Right atrium auricular region (tissue), 2 donors: ENCODE measurements around the gene C5orf22. TPM values are rescaled to one million over a fixed set of nuclear protein-coding genes. Genes with fewer than 3 reads are reported as not detected.

Experiments used
- DNase-seq: peaks from one replicate; pipeline ENCODE4 v3.0.0-alpha.2; 2019; ENCODE audit warnings: low spot score
- H3K27ac ChIP-seq, 2 donors: fragments of 200-600 bp; sonication (generic); 1 replicate in 1 of 2; 2 replicates in 1 of 2; pipeline ENCODE4 v1.5.1; 2016 to 2019
- H3K27me3 ChIP-seq, 2 donors: fragments of 200-600 bp; sonication (generic); one replicate each; pipeline versions ENCODE4 v1.5.1 to v1.6.0; 2017 to 2019
- H3K36me3 ChIP-seq: fragments of 200-600 bp; sonication (generic); one replicate; pipeline ENCODE4 v1.5.1; 2016
- H3K4me1 ChIP-seq, 2 donors: fragments of 200-600 bp; sonication (generic); one replicate each; pipeline versions ENCODE4 v1.5.1 to v1.6.0; 2017 to 2019
- H3K4me3 ChIP-seq, 2 donors: fragments of 200-600 bp; sonication (generic); 1 replicate in 1 of 2; 2 replicates in 1 of 2; pipeline ENCODE4 v1.5.1; 2017 to 2019; ENCODE audit warnings: mild to moderate bottlenecking in 1 of 2, moderate library complexity in 1 of 2
- H3K9me3 ChIP-seq, 2 donors: fragments of 200-600 bp; sonication (generic); one replicate each; pipeline ENCODE4 v1.5.1; 2019
- total RNA-seq, 2 donors: library from RNA; depleted of rRNA; stranded (reverse); fragments of >200 nt; gene quantifications; one replicate each; pipeline ENCODE4 v1.1.0, GENCODE V29; 2016
- TF ChIP-seq, protein P1 (sequence below), 2 donors: fragments of 200-600 bp; sonication (generic); IDR thresholded peaks; one replicate each; pipeline ENCODE4 v1.5.1; 2019; ENCODE audit warnings: antibody characterized with exemption in 2 of 2

The C5orf22 gene
- total RNA-seq, 2 donors from 2014 or later: 11.3 to 18.8 TPM

DNA sequence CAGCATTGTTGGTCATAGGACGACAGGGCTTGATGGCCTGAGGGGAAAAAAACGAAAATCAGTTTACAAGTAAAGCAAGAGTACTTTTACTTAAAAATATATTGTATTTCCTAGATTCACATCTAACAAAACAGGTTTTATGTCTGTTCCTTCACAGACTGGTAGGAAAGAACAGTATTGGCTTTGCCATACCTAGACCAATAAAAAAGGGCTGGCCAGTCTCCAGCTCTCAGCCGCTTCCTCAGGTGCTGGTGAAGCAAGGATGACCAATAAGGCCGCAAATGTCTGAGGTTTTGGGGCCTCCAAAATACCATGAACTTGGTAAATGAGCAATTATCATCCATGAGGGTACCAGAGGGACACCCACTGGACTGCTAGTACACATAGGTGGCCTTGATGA, 36.8 kb upstream of the C5orf22 start:
- Histone ChIP-seq H3K27me3 (no peaks in the 10 kb centered on the region), H3K4me3 (no peak overlapping the region), H3K27ac (no peak overlapping the region), H3K36me3 (peaks cover 65% of the 10 kb centered on the region), H3K9me3 (no peaks in the 10 kb centered on the region), H3K4me1 (no peaks in the 10 kb centered on the region)
- no peak for DNase-seq
- TF ChIP-seq, protein P1, sequence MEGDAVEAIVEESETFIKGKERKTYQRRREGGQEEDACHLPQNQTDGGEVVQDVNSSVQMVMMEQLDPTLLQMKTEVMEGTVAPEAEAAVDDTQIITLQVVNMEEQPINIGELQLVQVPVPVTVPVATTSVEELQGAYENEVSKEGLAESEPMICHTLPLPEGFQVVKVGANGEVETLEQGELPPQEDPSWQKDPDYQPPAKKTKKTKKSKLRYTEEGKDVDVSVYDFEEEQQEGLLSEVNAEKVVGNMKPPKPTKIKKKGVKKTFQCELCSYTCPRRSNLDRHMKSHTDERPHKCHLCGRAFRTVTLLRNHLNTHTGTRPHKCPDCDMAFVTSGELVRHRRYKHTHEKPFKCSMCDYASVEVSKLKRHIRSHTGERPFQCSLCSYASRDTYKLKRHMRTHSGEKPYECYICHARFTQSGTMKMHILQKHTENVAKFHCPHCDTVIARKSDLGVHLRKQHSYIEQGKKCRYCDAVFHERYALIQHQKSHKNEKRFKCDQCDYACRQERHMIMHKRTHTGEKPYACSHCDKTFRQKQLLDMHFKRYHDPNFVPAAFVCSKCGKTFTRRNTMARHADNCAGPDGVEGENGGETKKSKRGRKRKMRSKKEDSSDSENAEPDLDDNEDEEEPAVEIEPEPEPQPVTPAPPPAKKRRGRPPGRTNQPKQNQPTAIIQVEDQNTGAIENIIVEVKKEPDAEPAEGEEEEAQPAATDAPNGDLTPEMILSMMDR (IDR thresholded peaks at IDR 0.05): no peak

DNA sequence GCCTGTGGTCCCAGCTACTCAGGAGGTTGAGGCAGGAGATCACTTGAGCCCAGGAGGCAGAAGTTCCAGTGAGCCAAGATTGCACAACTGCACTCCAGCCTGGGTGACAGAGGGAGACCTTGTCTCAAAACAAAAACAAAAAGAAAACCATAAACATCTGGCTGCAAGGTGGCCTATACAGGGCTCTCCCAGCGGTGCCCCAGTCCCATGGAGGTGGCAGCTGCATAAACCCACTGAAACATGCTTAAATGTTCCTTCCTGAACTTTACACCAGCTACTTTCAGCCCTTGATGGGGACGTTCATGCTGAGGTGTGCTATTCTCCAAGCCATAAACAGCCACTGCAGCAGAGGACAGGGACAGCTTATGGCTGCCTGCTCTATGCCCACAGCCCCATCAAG, 35.8 kb upstream of the C5orf22 start:
- TF ChIP-seq, protein P1 (IDR thresholded peaks at IDR 0.05): no peak
- no peak for DNase-seq
- no peaks in the 10 kb centered on the region for H3K4me1 ChIP-seq
- no peaks in the 10 kb centered on the region for H3K27me3 ChIP-seq
- peaks cover 75% of the 10 kb centered on the region for H3K36me3 ChIP-seq
- H3K4me3 ChIP-seq: no peak overlapping the region
- H3K9me3 ChIP-seq: no peaks in the 10 kb centered on the region
- H3K27ac ChIP-seq: no peak overlapping the region

DNA sequence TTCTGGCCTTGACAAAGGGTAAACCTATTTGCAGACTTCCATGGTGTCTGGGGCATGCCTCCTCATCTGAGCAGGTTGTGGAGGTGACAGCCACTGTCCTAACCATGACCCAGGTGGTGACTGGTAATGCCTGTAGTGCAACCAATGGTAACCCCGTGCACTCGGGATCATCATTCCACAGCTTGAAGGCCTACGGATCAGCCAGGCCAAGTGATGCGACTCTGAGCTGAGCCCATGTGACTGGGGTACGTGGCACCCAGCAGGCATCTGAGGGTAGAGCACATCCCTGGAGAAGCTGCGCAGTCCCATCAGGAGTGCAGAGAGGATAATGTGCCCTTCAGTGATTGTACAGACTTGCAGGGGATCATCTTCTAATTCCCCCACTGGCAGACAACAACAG, 35.2 kb upstream of the C5orf22 start:
- peaks cover 81% of the 10 kb centered on the region for H3K36me3 ChIP-seq
- TF ChIP-seq, protein P1 (IDR thresholded peaks at IDR 0.05): no peak
- no peaks in the 10 kb centered on the region for H3K9me3 ChIP-seq
- DNase-seq: no peak
- H3K4me1 ChIP-seq: no peaks in the 10 kb centered on the region
- H3K27ac ChIP-seq: no peak overlapping the region
- H3K27me3 ChIP-seq: no peaks in the 10 kb centered on the region
- no peak overlapping the region for H3K4me3 ChIP-seq

DNA sequence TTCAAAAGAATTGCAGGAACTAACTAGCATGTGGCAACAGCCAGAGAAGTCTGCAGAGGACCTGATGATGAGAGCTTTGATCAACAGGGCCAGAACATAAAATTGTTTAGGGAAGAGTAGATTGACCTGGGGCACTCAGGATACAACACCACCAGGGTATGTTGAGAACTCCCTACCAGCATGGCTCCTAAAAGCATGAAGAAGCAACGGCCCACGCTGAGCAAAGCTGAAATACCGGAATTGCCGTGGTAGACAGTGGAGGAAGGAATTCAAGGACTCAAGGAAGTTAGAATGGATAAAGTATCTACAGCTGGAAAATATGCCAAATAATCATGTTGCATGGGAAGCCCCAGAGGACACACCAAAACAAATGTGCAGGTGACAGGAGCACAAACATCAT, 31.8 kb upstream of the C5orf22 start:
- Histone ChIP-seq H3K4me1 (no peaks in the 10 kb centered on the region), H3K36me3 (peaks cover 93% of the 10 kb centered on the region), H3K4me3 (no peak overlapping the region), H3K27me3 (no peaks in the 10 kb centered on the region), H3K9me3 (no peaks in the 10 kb centered on the region), H3K27ac (no peak overlapping the region)
- DNase-seq: no peak
- TF ChIP-seq, protein P1 (IDR thresholded peaks at IDR 0.05): no peak

DNA sequence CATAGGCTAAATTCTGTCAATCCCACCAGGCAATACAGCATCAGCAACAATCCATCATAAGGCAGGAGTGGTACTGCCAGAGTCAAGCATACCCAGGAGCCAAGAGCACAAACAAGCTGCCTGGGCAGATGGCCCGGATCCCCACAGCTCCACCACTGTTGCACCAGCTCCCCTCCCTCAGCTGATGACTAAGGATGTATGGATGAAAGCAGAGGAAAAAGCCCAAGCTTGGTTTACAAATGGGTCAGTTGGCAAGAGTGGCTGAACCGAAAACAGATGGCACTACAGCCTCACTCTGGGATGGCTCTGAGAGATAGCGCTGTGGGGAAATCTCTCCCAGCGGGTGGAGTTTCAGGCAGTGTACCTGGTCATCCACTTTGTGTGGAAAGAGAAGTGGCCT, 29.6 kb upstream of the C5orf22 start:
- H3K9me3 ChIP-seq: no peaks in the 10 kb centered on the region
- TF ChIP-seq, protein P1 (IDR thresholded peaks at IDR 0.05): no peak
- no peaks in the 10 kb centered on the region for H3K4me1 ChIP-seq
- H3K4me3 ChIP-seq: no peak overlapping the region
- no peak overlapping the region for H3K27ac ChIP-seq
- no peaks in the 10 kb centered on the region for H3K27me3 ChIP-seq
- peaks cover 79% of the 10 kb centered on the region for H3K36me3 ChIP-seq
- no peak for DNase-seq

DNA sequence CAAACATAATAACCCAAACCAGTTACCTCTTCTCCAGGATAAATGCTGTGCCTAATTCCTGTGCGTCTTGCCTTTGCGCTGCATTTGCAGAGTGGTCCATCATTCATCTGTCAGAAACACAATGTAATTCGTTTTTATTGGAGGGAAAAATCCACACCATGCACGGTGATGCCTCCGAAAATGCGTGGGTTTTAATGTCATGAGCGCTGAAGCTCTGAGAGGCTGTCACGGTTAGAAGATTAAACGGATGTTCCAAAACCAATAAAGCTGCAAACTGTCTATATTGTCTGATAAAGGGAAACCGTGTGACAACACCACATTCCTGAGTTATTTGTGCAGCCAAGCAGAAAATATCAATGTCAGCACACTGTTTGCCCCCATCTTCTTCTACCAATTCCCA, 27.6 kb upstream of the C5orf22 start:
- no peak overlapping the region for H3K27ac ChIP-seq

More for the DNA sequence above, 27.6 kb upstream of the C5orf22 start:
- no peak overlapping the region for H3K4me3 ChIP-seq
- H3K4me1 ChIP-seq: no peaks in the 10 kb centered on the region
- no peak for DNase-seq
- H3K27me3 ChIP-seq: no peaks in the 10 kb centered on the region
- peaks cover 79% of the 10 kb centered on the region for H3K36me3 ChIP-seq
- H3K9me3 ChIP-seq: no peaks in the 10 kb centered on the region
- TF ChIP-seq, protein P1 (IDR thresholded peaks at IDR 0.05): no peak
